Superior temporal gyrus (tissue), 1 donor: Measurements from ENCODE around the gene KISS1R.

Experiments
- DNase-seq: peaks from one replicate; pipeline ENCODE4 v3.0.0-alpha.2; 2016; ENCODE audit errors: extremely low spot score

KISS1R gene

GRCh38 chr19:920051-920864 lies 3.1 kb downstream of the KISS1R start:
- no peak for DNase-seq

- no peak for DNase-seq
Observed at GRCh38 chr19:924553-925086, 7.5 kb downstream of the KISS1R start.

GRCh38 chr19:925087-925525 lies 8.0 kb downstream of the KISS1R start:
- DNase-seq = no peak

- peak; percentile 84 for DNase-seq
Observed at GRCh38 chr19:925526-926322, 8.6 kb downstream of the KISS1R start, which contains the start of gene ARID3A. Gene ARID3A (plus strand): TSS chr19:926035. CDS start chr19:929529, 3,494 bp downstream.

- DNase-seq = no peak
Observed at GRCh38 chr19:926323-926588, 9.1 kb downstream of the KISS1R start.

- no peak for DNase-seq
Observed at GRCh38 chr19:926589-927350, 9.6 kb downstream of the KISS1R start.

GRCh38 chr19:927351-927779 lies 10.2 kb downstream of the KISS1R start:
- no peak for DNase-seq

- no peak for DNase-seq
Observed at GRCh38 chr19:927780-928401, 10.8 kb downstream of the KISS1R start.

- DNase-seq = no peak
Observed at GRCh38 chr19:928471-929202, 11.5 kb downstream of the KISS1R start.

- DNase-seq = no peak
Observed at GRCh38 chr19:929203-929890, 12.2 kb downstream of the KISS1R start.

GRCh38 chr19:929891-930258 lies 12.7 kb downstream of the KISS1R start:
- DNase-seq = no peak

- no peak for DNase-seq
Observed at GRCh38 chr19:931860-932647, 14.9 kb downstream of the KISS1R start.

- no peak for DNase-seq
Observed at GRCh38 chr19:932648-933552, 15.8 kb downstream of the KISS1R start.

- no peak for DNase-seq
Observed at GRCh38 chr19:933553-933882, 16.4 kb downstream of the KISS1R start.

- DNase-seq = no peak
Observed at GRCh38 chr19:934197-934840, 17.2 kb downstream of the KISS1R start.

- DNase-seq = peak; percentile 49
Observed at GRCh38 chr19:934865-935479, 17.8 kb downstream of the KISS1R start.

GRCh38 chr19:936175-936546 lies 19.0 kb downstream of the KISS1R start:
- no peak for DNase-seq

GRCh38 chr19:937259-937694 lies 20.1 kb downstream of the KISS1R start:
- no peak for DNase-seq
